Caco-2 (cell line): Measurements from ENCODE around the gene DMWD. TPM values are rescaled to one million over a fixed set of nuclear protein-coding genes. Genes with fewer than 3 reads are reported as not detected.

Source experiments
- BruUV-seq: library from RNA; stranded (reverse); fragments of 400-500 nt; replicated peaks from 2 replicates; lab custom pipeline; 2021; lab: Mats Ljungman, UMichigan
- CTCF ChIA-PET: fragments of 300-600 bp; sonication (Branson Sonifier 250); formaldehyde crosslinking; loops from one replicate; lab custom pipeline; 2022; ENCODE audit warnings: antibody characterized with exemption; lab: Charles Lee
- POLR2A ChIA-PET: fragments of 300-600 bp; sonication (Branson Sonifier 250); formaldehyde crosslinking; loops from one replicate; lab custom pipeline; 2022; ENCODE audit warnings: antibody characterized with exemption; lab: Charles Lee
- DNase-seq, 2 experiments: peaks; one replicate each; pipeline versions ENCODE4 v3.0.0 to v3.0.0-alpha.2; 2020 to 2022
- H3K27me3 ChIP-seq: replicated peaks from 2 replicates; pipeline ENCODE4 v1.6.0; 2011; ENCODE audit warnings: low read length; ENCODE audit not compliant: control insufficient read depth, insufficient read depth
- H3K36me3 ChIP-seq: 2 replicates; pipeline ENCODE4 v1.5.1; 2011; ENCODE audit warnings: low read length; ENCODE audit not compliant: control insufficient read depth, insufficient read depth
- H3K4me1 ChIP-seq: fragments of 250-450 bp; sonication (Bioruptor Pico); 2 replicates; pipeline ENCODE4 v1.5.1; 2020; ENCODE audit warnings: mild to moderate bottlenecking
- H3K4me3 ChIP-seq: 2 replicates; pipeline ENCODE4 v1.5.1; 2011; ENCODE audit warnings: low read depth, mild to moderate bottlenecking, control low read depth, low read length
- H3K9me3 ChIP-seq: fragments of 250-450 bp; sonication (Bioruptor Pico); 2 replicates; pipeline ENCODE4 v1.5.1; 2020; ENCODE audit warnings: mild to moderate bottlenecking, moderate library complexity
- H3K27ac Mint-ChIP-seq: one replicate; pipeline ENCODE4 v1.8.0; 2022; ENCODE audit warnings: mixed read lengths; ENCODE audit not compliant: unreplicated experiment
- H3K27me3 Mint-ChIP-seq: one replicate; pipeline ENCODE4 v1.8.0; 2022; ENCODE audit warnings: mixed read lengths; ENCODE audit not compliant: insufficient read depth, unreplicated experiment
- H3K36me3 Mint-ChIP-seq: one replicate; pipeline ENCODE4 v1.8.0; 2022; ENCODE audit warnings: mild to moderate bottlenecking, mixed read lengths; ENCODE audit not compliant: insufficient read depth, unreplicated experiment
- H3K4me1 Mint-ChIP-seq: one replicate; pipeline ENCODE4 v1.8.0; 2022; ENCODE audit warnings: low read depth, mixed read lengths; ENCODE audit not compliant: unreplicated experiment
- H3K4me3 Mint-ChIP-seq: one replicate; pipeline ENCODE4 v1.8.0; 2022; ENCODE audit warnings: mild to moderate bottlenecking, moderate library complexity, mixed read lengths; ENCODE audit not compliant: unreplicated experiment
- H3K9me3 Mint-ChIP-seq: one replicate; pipeline ENCODE4 v1.8.0; 2022; ENCODE audit warnings: mixed read lengths; ENCODE audit not compliant: unreplicated experiment
- intact Hi-C: fragments of 100-400 bp; cut with micrococcal nuclease; formaldehyde crosslinking; loops from one replicate; pipeline ENCODE4 v1.10.0; 2022; ENCODE audit not compliant: unreplicated experiment
- total RNA-seq: library from RNA; stranded (reverse); gene quantifications from 2 replicates; pipeline ENCODE4 v1.2.3, GENCODE V29; 2022
- TF ChIP-seq, protein P1 (sequence below), 2 experiments: fragments of 200-600 bp in 1 of 2; IDR thresholded peaks; 1 replicate in 1 of 2; 2 replicates in 1 of 2; pipeline versions ENCODE4 v1.5.1 to v1.8.0; 2011 to 2022; ENCODE audit warnings: antibody characterized with exemption in 1 of 2, control low read depth in 1 of 2, inconsistent platforms in 1 of 2, low read depth in 1 of 2, low read length in 1 of 2, mild to moderate bottlenecking in 1 of 2, moderate library complexity in 1 of 2; ENCODE audit not compliant: insufficient read depth in 1 of 2, severe bottlenecking in 1 of 2, unreplicated experiment in 1 of 2

The DMWD gene
- total RNA-seq, 1 experiment from 2014 or later: 76.3 TPM

DNA sequence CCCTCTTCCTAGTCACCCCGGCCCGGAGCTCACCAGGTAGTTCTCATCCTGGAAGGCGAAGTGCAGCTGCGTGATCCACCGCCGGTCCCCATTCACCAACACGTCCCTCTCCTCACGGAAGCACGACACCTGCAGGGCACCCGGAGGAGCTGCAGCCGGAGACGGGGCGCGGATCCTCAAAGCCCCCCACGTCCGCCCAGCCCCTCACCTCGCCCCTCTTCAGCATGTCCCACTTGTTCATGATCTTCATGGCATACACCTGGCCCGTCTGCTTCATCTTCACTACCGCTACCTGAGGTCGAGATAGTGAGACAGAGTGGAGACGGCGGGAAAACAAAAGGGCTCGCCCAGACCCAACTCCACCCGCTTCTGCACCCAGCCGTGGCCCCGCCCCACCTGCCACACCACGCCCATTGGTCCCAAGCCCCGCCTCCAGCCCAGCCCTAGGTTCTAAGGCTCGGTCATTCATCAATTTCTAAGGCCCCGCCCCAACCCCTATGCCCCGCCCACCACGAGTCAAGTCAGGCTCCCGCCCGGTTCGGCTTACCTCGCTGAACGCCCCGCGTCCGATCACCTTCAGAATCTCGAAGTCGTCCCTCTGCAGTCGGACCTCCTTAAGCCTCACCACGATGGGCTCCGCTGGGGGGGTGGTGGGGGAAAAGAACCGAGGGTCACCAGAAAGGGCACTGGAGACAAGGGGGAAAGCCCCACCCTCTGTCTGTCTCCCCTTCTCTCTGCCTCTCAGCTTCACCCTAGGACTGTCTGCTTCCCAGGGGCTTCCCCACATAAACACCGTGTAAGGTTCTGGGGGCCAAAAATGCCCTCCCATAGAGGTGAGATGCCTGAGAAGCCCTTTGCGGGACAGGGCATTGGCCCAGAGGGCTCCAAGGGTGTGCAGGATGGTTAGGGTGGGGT, 13.2 kb downstream of the DMWD start:
- no TSS peak for BruUV-seq
- Mint-ChIP-seq H3K4me1 (peaks cover 18% of the 10 kb centered on the region), H3K4me3 (peak overlapping the region; percentile 73), H3K36me3 (peaks cover 67% of the 10 kb centered on the region), H3K9me3 (no peaks in the 10 kb centered on the region), H3K27me3 (no peaks in the 10 kb centered on the region), H3K27ac (peak overlapping the region; percentile 9)
- no peaks in the 10 kb centered on the region for H3K27me3 ChIP-seq
- H3K4me3 ChIP-seq: peak overlapping the region; percentile 36
- TF ChIP-seq, protein P1, sequence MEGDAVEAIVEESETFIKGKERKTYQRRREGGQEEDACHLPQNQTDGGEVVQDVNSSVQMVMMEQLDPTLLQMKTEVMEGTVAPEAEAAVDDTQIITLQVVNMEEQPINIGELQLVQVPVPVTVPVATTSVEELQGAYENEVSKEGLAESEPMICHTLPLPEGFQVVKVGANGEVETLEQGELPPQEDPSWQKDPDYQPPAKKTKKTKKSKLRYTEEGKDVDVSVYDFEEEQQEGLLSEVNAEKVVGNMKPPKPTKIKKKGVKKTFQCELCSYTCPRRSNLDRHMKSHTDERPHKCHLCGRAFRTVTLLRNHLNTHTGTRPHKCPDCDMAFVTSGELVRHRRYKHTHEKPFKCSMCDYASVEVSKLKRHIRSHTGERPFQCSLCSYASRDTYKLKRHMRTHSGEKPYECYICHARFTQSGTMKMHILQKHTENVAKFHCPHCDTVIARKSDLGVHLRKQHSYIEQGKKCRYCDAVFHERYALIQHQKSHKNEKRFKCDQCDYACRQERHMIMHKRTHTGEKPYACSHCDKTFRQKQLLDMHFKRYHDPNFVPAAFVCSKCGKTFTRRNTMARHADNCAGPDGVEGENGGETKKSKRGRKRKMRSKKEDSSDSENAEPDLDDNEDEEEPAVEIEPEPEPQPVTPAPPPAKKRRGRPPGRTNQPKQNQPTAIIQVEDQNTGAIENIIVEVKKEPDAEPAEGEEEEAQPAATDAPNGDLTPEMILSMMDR (IDR thresholded peaks at IDR 0.05; ENCODE audit: insufficient read depth in 1 of 2, low read depth in 1 of 2, low read length in 1 of 2, severe bottlenecking in 1 of 2, unreplicated experiment in 1 of 2): peak; percentile 85 to 86
- ChIA-PET POLR2A (interaction anchor here (0.6 to 1.1 kb wide), 2 partner anchors 10 kb away, joined by 6 to 10 read pairs; partner anchors contain the start of gene SIX5), CTCF (interaction anchor here (0.5 to 1.9 kb wide), 5 partner anchors 9 to 62 kb away, joined by 3 to 82 read pairs (median 4); partner anchors contain the start of genes DMWD and SIX5)
- DNase-seq: peak; percentile 95
- H3K9me3 ChIP-seq: no peaks in the 10 kb centered on the region
- peaks cover 15% of the 10 kb centered on the region for H3K4me1 ChIP-seq
- no peaks in the 10 kb centered on the region for H3K36me3 ChIP-seq
- intact Hi-C loops: loop anchor here (1.0 kb wide), 1 partner anchor 9 kb away; no protein-coding TSS in a partner anchor

DNA sequence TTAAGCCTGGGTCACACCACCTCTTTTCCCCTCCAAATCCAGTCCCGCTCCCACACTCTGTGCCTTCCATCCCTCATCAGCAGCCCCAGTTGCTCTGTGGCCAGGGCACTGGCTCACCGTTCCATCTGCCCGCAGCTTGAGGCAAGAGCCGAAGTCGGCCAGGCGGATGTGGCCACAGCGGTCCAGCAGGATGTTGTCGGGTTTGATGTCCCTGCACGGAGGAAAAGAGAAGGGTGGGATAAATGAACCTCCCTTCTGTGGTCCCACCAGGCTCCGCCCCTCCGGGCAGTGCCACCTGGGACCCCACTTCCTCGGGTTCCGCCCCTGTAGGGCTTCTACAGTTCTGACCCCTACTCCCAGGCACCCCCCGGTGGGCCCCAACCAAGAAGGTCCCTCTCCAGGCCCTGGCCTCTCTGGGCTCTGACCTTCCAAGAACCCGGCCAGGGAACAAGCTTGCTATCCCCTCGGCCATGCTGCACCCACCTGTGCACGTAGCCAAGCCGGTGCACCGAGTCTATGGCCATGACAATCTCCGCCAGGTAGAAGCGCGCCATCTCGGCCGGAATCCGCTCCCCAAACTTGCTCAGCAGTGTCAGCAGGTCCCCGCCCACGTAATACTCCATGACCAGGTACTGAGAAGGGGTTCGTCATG, 14.5 kb downstream of the DMWD start:
- POLR2A ChIA-PET: no interaction called here
- Histone ChIP-seq H3K36me3 (no peaks in the 10 kb centered on the region), H3K4me3 (no peak overlapping the region), H3K9me3 (no peaks in the 10 kb centered on the region), H3K27me3 (no peaks in the 10 kb centered on the region), H3K4me1 (peaks cover 14% of the 10 kb centered on the region)
- Mint-ChIP-seq H3K27me3 (no peaks in the 10 kb centered on the region), H3K4me1 (peaks cover 18% of the 10 kb centered on the region), H3K9me3 (no peaks in the 10 kb centered on the region), H3K27ac (peak overlapping the region; percentile 9), H3K36me3 (peaks cover 65% of the 10 kb centered on the region), H3K4me3 (peak overlapping the region; percentile 73)
- BruUV-seq: no TSS peak
- intact Hi-C loops: no loop called here
- DNase-seq: no peak
- CTCF ChIA-PET: no interaction called here
- TF ChIP-seq, protein P1 (IDR thresholded peaks at IDR 0.05; ENCODE audit: insufficient read depth in 1 of 2, low read depth in 1 of 2, low read length in 1 of 2, severe bottlenecking in 1 of 2, unreplicated experiment in 1 of 2): no peak

DNA sequence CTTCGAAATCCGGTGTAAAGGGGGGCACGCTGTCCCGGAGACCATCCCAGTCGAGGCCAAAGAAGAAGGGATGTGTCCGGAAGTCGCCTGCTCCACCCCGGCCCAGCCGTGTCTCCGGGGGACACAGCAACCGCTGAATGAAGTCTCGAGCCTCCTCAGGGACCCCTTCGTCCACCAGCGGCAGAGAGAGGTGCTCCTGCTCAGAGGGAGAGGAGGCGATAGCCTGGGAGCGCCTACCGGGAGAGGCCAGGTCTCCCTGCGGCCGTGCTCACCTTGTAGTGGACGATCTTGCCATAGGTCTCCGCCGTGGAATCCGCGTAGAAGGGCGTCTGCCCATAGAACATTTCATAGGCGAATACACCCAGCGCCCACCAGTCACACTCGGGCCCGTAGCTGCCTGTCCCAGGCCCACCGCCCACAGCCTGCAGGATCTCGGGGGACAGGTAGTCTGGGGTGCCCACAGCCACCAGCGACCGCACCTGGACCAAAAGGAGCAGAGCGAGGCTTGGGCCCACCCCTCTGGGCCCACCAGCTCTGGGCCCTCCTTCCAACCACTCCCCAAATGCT, 15.2 kb downstream of the DMWD start:
- Mint-ChIP-seq H3K4me3 (peak overlapping the region; percentile 73), H3K36me3 (peaks cover 72% of the 10 kb centered on the region), H3K27me3 (no peaks in the 10 kb centered on the region), H3K27ac (peak overlapping the region; percentile 9), H3K4me1 (peaks cover 18% of the 10 kb centered on the region), H3K9me3 (no peaks in the 10 kb centered on the region)
- Histone ChIP-seq H3K27me3 (no peaks in the 10 kb centered on the region), H3K4me1 (peaks cover 12% of the 10 kb centered on the region), H3K4me3 (no peak overlapping the region), H3K9me3 (no peaks in the 10 kb centered on the region), H3K36me3 (no peaks in the 10 kb centered on the region)
- TF ChIP-seq, protein P1 (IDR thresholded peaks at IDR 0.05; ENCODE audit: insufficient read depth in 1 of 2, low read depth in 1 of 2, low read length in 1 of 2, severe bottlenecking in 1 of 2, unreplicated experiment in 1 of 2): no peak
- CTCF ChIA-PET: interaction anchor here (0.6 kb wide), 1 partner anchor 109 kb away, joined by 6 read pairs; the partner anchor contains the start of gene IRF2BP1
- intact Hi-C loops: no loop called here
- POLR2A ChIA-PET: no interaction called here
- no peak for DNase-seq
- no TSS peak for BruUV-seq
